D721Med (cell line): ENCODE measurements around the gene PDCD1.
"Not testable (repeated sequence)": the region's sequence is repeated elsewhere in the genome, so short reads cannot be mapped to it uniquely, and the experiment has no call there.

Source experiments
- DNase-seq: peaks from one replicate; pipeline ENCODE4 v3.0.0; 2011; ENCODE audit warnings: low spot score; ENCODE audit not compliant: insufficient read length
- FAIRE-seq: peaks from 2 replicates; lab custom pipeline; 2011; peaks lifted over from hg19 to GRCh38; lab: Jason Lieb, UNC
- CTCF ChIP-seq: IDR thresholded peaks from 2 replicates; pipeline ENCODE4 v1.5.1; 2012; ENCODE audit warnings: mild to moderate bottlenecking, control low read depth; ENCODE audit not compliant: insufficient read depth; ENCODE audit errors: missing control alignments

The PDCD1 gene

GRCh38 chr2:241837197-241837965 lies 21.3 kb downstream of the PDCD1 start:
- TF ChIP-seq CTCF = no peak
- FAIRE-seq (no peak), DNase-seq (no peak)

GRCh38 chr2:241836292-241836691 lies 22.4 kb downstream of the PDCD1 start:
- no peak for FAIRE-seq
- no peak for TF ChIP-seq CTCF
- no peak for DNase-seq

- no peak for DNase-seq
- no peak for TF ChIP-seq CTCF
- no peak for FAIRE-seq
Observed at GRCh38 chr2:241835611-241836010, 23.1 kb downstream of the PDCD1 start.

GRCh38 chr2:241834527-241835210 lies 24.0 kb downstream of the PDCD1 start:
- TF ChIP-seq CTCF = no peak
- FAIRE-seq (no peak), DNase-seq (no peak)

- DNase-seq, FAIRE-seq: not testable (repeated sequence)
Observed at GRCh38 chr2:241833756-241834526, 24.8 kb downstream of the PDCD1 start.

GRCh38 chr2:241833101-241833663 lies 25.5 kb downstream of the PDCD1 start:
- no peak for TF ChIP-seq CTCF
- FAIRE-seq (no peak), DNase-seq (no peak)

- DNase-seq = no peak
- no peak for TF ChIP-seq CTCF
- no peak for FAIRE-seq
Observed at GRCh38 chr2:241827394-241827793, 31.3 kb downstream of the PDCD1 start.

GRCh38 chr2:241823531-241824437 lies 34.9 kb downstream of the PDCD1 start:
- not testable (repeated sequence) for DNase-seq, FAIRE-seq
